ENCODE data around the gene ADAMTS10. TPM values are rescaled to one million over a fixed set of nuclear protein-coding genes. Genes with fewer than 3 reads are reported as not detected.

Gene ADAMTS10
- total RNA-seq, 1 experiment from 2014 or later: 26.5 TPM

GRCh38 chr19:8616861-8617260, 6.3 kb upstream of the ADAMTS10 start:
- Mint-ChIP-seq H3K27me3 (ENCODE audit: low read depth) (no peaks in the 10 kb centered on the region; the same call in none of the 2 replicates), H3K4me3 (no peak overlapping the region), H3K9me3 (no peaks in the 10 kb centered on the region), H3K27ac (no peak overlapping the region), H3K4me1 (peaks cover 8 to 15% of the 10 kb centered on the region in 2 experiments), H3K36me3 (ENCODE audit: insufficient read depth in 1 of 3, low read depth in 3 of 3) (no peaks in the 10 kb centered on the region)
- Histone ChIP-seq H2AK5ac (ENCODE audit: insufficient read length, low read length) (no peak overlapping the region), H2BK120ac (ENCODE audit: low read depth, low read length, poor library complexity, severe bottlenecking) (no peak overlapping the region), H3K9me3 (ENCODE audit: control insufficient read depth, low read depth, low read length) (no peaks in the 10 kb centered on the region), H4K5ac (ENCODE audit: insufficient read length, low read depth, low read length) (no peak overlapping the region), H3K27ac (ENCODE audit: insufficient read length, low read depth, low read length) (no peak overlapping the region), H3K23me2 (ENCODE audit: insufficient read length, low read depth, low read length, poor library complexity, severe bottlenecking) (no peaks in the 10 kb centered on the region), H4K91ac (ENCODE audit: insufficient read length, low read depth, low read length) (no peak overlapping the region), H2BK20ac (ENCODE audit: low read depth, low read length, poor library complexity, severe bottlenecking) (no peak overlapping the region), H3K4me1 (ENCODE audit: insufficient read depth, low read length) (no peaks in the 10 kb centered on the region), H2BK12ac (ENCODE audit: insufficient read length, low read depth, low read length) (no peak overlapping the region), H3K14ac (ENCODE audit: insufficient read depth, low read length) (no peak overlapping the region), H3K23ac (ENCODE audit: insufficient read length, low read depth, low read length) (no peak overlapping the region), H3K56ac (ENCODE audit: insufficient read length, low read depth, low read length) (no peak overlapping the region), H4K20me1 (ENCODE audit: control insufficient read depth, insufficient read depth, insufficient read length) (no peaks in the 10 kb centered on the region), H3K18ac (ENCODE audit: insufficient read length, low read depth, low read length) (no peak overlapping the region), H2BK5ac (ENCODE audit: insufficient read length, low read length) (no peak overlapping the region), H3K9ac (ENCODE audit: extremely low read depth, insufficient read length, low read length) (no peak overlapping the region), H3K4me2 (ENCODE audit: insufficient read depth, insufficient read length, low read length) (no peak overlapping the region), H2AFZ (ENCODE audit: low read length) (no peak overlapping the region), H3K79me2 (ENCODE audit: insufficient read depth, low read length) (no peaks in the 10 kb centered on the region), H4K8ac (replicated peaks; ENCODE audit: insufficient read length, low read depth, low read length) (no peak overlapping the region), H2BK15ac (ENCODE audit: low read depth, low read length) (no peak overlapping the region), H3K79me1 (ENCODE audit: insufficient read depth, low read depth, low read length, poor library complexity, severe bottlenecking) (no peaks in the 10 kb centered on the region), H3T11ph (ENCODE audit: low read length) (no peak overlapping the region), H3K4ac (ENCODE audit: low read depth, low read length) (no peak overlapping the region), H3K27me3 (ENCODE audit: insufficient read depth, low read length) (no peaks in the 10 kb centered on the region)
- TF ChIP-seq, protein P1, sequence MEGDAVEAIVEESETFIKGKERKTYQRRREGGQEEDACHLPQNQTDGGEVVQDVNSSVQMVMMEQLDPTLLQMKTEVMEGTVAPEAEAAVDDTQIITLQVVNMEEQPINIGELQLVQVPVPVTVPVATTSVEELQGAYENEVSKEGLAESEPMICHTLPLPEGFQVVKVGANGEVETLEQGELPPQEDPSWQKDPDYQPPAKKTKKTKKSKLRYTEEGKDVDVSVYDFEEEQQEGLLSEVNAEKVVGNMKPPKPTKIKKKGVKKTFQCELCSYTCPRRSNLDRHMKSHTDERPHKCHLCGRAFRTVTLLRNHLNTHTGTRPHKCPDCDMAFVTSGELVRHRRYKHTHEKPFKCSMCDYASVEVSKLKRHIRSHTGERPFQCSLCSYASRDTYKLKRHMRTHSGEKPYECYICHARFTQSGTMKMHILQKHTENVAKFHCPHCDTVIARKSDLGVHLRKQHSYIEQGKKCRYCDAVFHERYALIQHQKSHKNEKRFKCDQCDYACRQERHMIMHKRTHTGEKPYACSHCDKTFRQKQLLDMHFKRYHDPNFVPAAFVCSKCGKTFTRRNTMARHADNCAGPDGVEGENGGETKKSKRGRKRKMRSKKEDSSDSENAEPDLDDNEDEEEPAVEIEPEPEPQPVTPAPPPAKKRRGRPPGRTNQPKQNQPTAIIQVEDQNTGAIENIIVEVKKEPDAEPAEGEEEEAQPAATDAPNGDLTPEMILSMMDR (conservative IDR thresholded peaks at IDR 0.05): no peak
- no peak for DNase-seq
- WGBS (ENCODE audit: extremely low coverage, insufficient read length, low lambda C conversion rate): no CpG with 5 or more reads among the region's 6 CpGs

Data from H9 (cell line).